ENCODE data around the gene CCDC107.

The CCDC107 gene

DNA sequence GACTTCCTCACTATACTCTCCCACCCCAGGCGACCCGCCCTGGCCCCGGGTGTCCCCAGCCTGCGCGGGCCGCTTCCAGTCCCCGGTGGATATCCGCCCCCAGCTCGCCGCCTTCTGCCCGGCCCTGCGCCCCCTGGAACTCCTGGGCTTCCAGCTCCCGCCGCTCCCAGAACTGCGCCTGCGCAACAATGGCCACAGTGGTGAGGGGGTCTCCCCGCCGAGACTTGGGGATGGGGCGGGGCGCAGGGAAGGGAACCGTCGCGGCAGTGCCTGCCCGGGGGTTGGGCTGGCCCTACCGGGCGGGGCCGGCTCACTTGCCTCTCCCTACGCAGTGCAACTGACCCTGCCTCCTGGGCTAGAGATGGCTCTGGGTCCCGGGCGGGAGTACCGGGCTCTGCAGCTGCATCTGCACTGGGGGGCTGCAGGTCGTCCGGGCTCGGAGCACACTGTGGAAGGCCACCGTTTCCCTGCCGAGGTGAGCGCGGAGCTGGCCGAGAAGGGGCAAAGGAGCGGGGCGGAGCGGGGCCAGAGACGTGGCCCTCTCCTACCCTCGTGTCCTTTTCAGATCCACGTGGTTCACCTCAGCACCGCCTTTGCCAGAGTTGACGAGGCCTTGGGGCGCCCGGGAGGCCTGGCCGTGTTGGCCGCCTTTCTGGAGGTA is 17.8 kb downstream of the CCDC107 start:
- no peaks in the 10 kb centered on the region for H3K9me3 ChIP-seq (ENCODE audit: low read length)
- H3K4me2 ChIP-seq (ENCODE audit: low read length) = peak overlapping the region; percentile 71
- no peaks in the 10 kb centered on the region for H3K36me3 ChIP-seq (ENCODE audit: insufficient read depth, low read length)
- no peak overlapping the region for H3K27ac ChIP-seq (ENCODE audit: low read depth, low read length, poor library complexity, severe bottlenecking)
- H3K27me3 ChIP-seq (ENCODE audit: insufficient read depth, low read length) = peaks cover 4% of the 10 kb centered on the region
- H3K9ac ChIP-seq (ENCODE audit: low read length) = peak overlapping the region; percentile 37; the same call in 1 of the 2 replicates
- H3F3A ChIP-seq (ENCODE audit: insufficient read depth, low read length) = no peaks in the 10 kb centered on the region
- no peaks in the 10 kb centered on the region for H3K79me2 ChIP-seq (ENCODE audit: insufficient read depth, low read length)
- no peak overlapping the region for H2AFZ ChIP-seq (ENCODE audit: low read length)
- peaks cover 35% of the 10 kb centered on the region for H3K4me1 ChIP-seq (ENCODE audit: insufficient read depth, low read length, severe bottlenecking)
- peak overlapping the region; percentile 57 for H3K4me3 ChIP-seq (ENCODE audit: low read depth, low read length, poor library complexity, severe bottlenecking)
- TF ChIP-seq, protein P1, sequence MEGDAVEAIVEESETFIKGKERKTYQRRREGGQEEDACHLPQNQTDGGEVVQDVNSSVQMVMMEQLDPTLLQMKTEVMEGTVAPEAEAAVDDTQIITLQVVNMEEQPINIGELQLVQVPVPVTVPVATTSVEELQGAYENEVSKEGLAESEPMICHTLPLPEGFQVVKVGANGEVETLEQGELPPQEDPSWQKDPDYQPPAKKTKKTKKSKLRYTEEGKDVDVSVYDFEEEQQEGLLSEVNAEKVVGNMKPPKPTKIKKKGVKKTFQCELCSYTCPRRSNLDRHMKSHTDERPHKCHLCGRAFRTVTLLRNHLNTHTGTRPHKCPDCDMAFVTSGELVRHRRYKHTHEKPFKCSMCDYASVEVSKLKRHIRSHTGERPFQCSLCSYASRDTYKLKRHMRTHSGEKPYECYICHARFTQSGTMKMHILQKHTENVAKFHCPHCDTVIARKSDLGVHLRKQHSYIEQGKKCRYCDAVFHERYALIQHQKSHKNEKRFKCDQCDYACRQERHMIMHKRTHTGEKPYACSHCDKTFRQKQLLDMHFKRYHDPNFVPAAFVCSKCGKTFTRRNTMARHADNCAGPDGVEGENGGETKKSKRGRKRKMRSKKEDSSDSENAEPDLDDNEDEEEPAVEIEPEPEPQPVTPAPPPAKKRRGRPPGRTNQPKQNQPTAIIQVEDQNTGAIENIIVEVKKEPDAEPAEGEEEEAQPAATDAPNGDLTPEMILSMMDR (IDR thresholded peaks at IDR 0.05; ENCODE audit: low read length) = no peak
- no peak for TF ChIP-seq EZH2 (IDR thresholded peaks at IDR 0.05; ENCODE audit: borderline replicate concordance, low read length)
- no peaks in the 10 kb centered on the region for H3K9me2 ChIP-seq (ENCODE audit: low read depth, low read length)
- no peaks in the 10 kb centered on the region for H4K20me1 ChIP-seq (ENCODE audit: insufficient read depth, low read length)

DNA sequence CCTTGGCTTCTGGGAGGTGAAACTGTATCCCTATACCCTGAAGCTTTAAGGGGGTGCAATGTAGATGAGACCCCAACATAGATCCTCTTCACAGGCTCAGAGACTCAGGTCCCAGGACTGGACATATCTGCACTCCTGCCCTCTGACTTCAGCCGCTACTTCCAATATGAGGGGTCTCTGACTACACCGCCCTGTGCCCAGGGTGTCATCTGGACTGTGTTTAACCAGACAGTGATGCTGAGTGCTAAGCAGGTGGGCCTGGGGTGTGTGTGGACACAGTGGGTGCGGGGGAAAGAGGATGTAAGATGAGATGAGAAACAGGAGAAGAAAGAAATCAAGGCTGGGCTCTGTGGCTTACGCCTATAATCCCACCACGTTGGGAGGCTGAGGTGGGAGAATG is 21.0 kb downstream of the CCDC107 start:
- no peaks in the 10 kb centered on the region for H3K9me2 ChIP-seq (ENCODE audit: low read depth, low read length)
- no peak overlapping the region for H3K9ac ChIP-seq (ENCODE audit: low read length)
- peaks cover 34% of the 10 kb centered on the region for H3K4me1 ChIP-seq (ENCODE audit: insufficient read depth, low read length, severe bottlenecking)
- H3K36me3 ChIP-seq (ENCODE audit: insufficient read depth, low read length) = no peaks in the 10 kb centered on the region
- no peaks in the 10 kb centered on the region for H3K79me2 ChIP-seq (ENCODE audit: insufficient read depth, low read length)
- no peaks in the 10 kb centered on the region for H4K20me1 ChIP-seq (ENCODE audit: insufficient read depth, low read length)
- H3F3A ChIP-seq (ENCODE audit: insufficient read depth, low read length) = no peaks in the 10 kb centered on the region
- H3K27ac ChIP-seq (ENCODE audit: low read depth, low read length, poor library complexity, severe bottlenecking) = no peak overlapping the region
- no peak overlapping the region for H2AFZ ChIP-seq (ENCODE audit: low read length)
- no peak overlapping the region for H3K4me2 ChIP-seq (ENCODE audit: low read length)
- no peak for TF ChIP-seq EZH2 (IDR thresholded peaks at IDR 0.05; ENCODE audit: borderline replicate concordance, low read length)
- TF ChIP-seq, protein P1 (IDR thresholded peaks at IDR 0.05; ENCODE audit: low read length) = no peak
- no peaks in the 10 kb centered on the region for H3K9me3 ChIP-seq (ENCODE audit: low read length)
- peaks cover 4% of the 10 kb centered on the region for H3K27me3 ChIP-seq (ENCODE audit: insufficient read depth, low read length)
- H3K4me3 ChIP-seq (ENCODE audit: low read depth, low read length, poor library complexity, severe bottlenecking) = no peak overlapping the region

DNA sequence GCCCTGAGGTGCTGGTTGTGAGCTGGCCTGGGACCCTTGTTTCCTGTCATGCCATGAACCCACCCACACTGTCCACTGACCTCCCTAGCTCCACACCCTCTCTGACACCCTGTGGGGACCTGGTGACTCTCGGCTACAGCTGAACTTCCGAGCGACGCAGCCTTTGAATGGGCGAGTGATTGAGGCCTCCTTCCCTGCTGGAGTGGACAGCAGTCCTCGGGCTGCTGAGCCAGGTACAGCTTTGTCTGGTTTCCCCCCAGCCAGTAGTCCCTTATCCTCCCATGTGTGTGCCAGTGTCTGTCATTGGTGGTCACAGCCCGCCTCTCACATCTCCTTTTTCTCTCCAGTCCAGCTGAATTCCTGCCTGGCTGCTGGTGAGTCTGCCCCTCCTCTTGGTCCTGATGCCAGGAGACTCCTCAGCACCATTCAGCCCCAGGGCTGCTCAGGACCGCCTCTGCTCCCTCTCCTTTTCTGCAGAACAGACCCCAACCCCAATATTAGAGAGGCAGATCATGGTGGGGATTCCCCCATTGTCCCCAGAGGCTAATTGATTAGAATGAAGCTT is 21.8 kb downstream of the CCDC107 start:
- no peaks in the 10 kb centered on the region for H3K9me2 ChIP-seq (ENCODE audit: low read depth, low read length)
- H3K36me3 ChIP-seq (ENCODE audit: insufficient read depth, low read length) = no peaks in the 10 kb centered on the region
- TF ChIP-seq EZH2 (IDR thresholded peaks at IDR 0.05; ENCODE audit: borderline replicate concordance, low read length) = no peak
- TF ChIP-seq, protein P1 (IDR thresholded peaks at IDR 0.05; ENCODE audit: low read length) = no peak
- no peaks in the 10 kb centered on the region for H3F3A ChIP-seq (ENCODE audit: insufficient read depth, low read length)
- no peak overlapping the region for H3K9ac ChIP-seq (ENCODE audit: low read length)
- no peaks in the 10 kb centered on the region for H4K20me1 ChIP-seq (ENCODE audit: insufficient read depth, low read length)
- H3K27me3 ChIP-seq (ENCODE audit: insufficient read depth, low read length) = peaks cover 4% of the 10 kb centered on the region
- H2AFZ ChIP-seq (ENCODE audit: low read length) = no peak overlapping the region
- H3K4me2 ChIP-seq (ENCODE audit: low read length) = no peak overlapping the region
- H3K4me3 ChIP-seq (ENCODE audit: low read depth, low read length, poor library complexity, severe bottlenecking) = no peak overlapping the region
- H3K27ac ChIP-seq (ENCODE audit: low read depth, low read length, poor library complexity, severe bottlenecking) = no peak overlapping the region
- no peaks in the 10 kb centered on the region for H3K79me2 ChIP-seq (ENCODE audit: insufficient read depth, low read length)
- no peaks in the 10 kb centered on the region for H3K9me3 ChIP-seq (ENCODE audit: low read length)
- peaks cover 26% of the 10 kb centered on the region for H3K4me1 ChIP-seq (ENCODE audit: insufficient read depth, low read length, severe bottlenecking)

All from OCI-LY1 (cell line).